OCI-LY1 (cell line): Measurements from ENCODE around the gene COL19A1.

Experiments
- H2AFZ ChIP-seq: fragments of 200-600 bp; sonication (generic), shearing (Covaris generic); 2 replicates; pipeline ENCODE4 v1.6.0; 2014; ENCODE audit warnings: antibody characterized with exemption, mild to moderate bottlenecking, low read length
- H3F3A ChIP-seq: fragments of 200-600 bp; sonication (generic), shearing (Covaris generic); 2 replicates; pipeline ENCODE4 v1.6.0; 2014; ENCODE audit warnings: mild to moderate bottlenecking, antibody characterized with exemption, low read length, moderate library complexity; ENCODE audit not compliant: insufficient read depth
- H3K27ac ChIP-seq: fragments of 200-600 bp; sonication (generic); 2 replicates; pipeline ENCODE4 v1.5.1; 2014; ENCODE audit warnings: low read length, mixed run types, mild to moderate bottlenecking, low read depth; ENCODE audit not compliant: poor library complexity, severe bottlenecking
- H3K27me3 ChIP-seq: fragments of 200-600 bp; sonication (generic); 2 replicates; pipeline ENCODE4 v1.6.0; 2014; ENCODE audit warnings: antibody characterized with exemption, mild to moderate bottlenecking, low read length, moderate library complexity; ENCODE audit not compliant: insufficient read depth
- H3K36me3 ChIP-seq: fragments of 200-600 bp; sonication (generic); 2 replicates; pipeline ENCODE4 v1.6.1; 2014; ENCODE audit warnings: mild to moderate bottlenecking, antibody characterized with exemption, low read length, moderate library complexity, mixed read lengths; ENCODE audit not compliant: insufficient read depth
- H3K4me1 ChIP-seq: fragments of 200-600 bp; sonication (generic); 2 replicates; pipeline ENCODE4 v1.5.1; 2014; ENCODE audit warnings: mild to moderate bottlenecking, low read length, moderate library complexity; ENCODE audit not compliant: insufficient read depth, severe bottlenecking
- H3K4me2 ChIP-seq: fragments of 200-600 bp; sonication (generic), shearing (Covaris generic); 2 replicates; pipeline ENCODE4 v1.6.1; 2014; ENCODE audit warnings: low read length
- H3K4me3 ChIP-seq: fragments of 200-600 bp; sonication (generic); 2 replicates; pipeline ENCODE4 v1.5.1; 2014; ENCODE audit warnings: low read length, low read depth, mild to moderate bottlenecking, mixed read lengths; ENCODE audit not compliant: poor library complexity, severe bottlenecking
- H3K79me2 ChIP-seq: fragments of 200-600 bp; shearing (Covaris generic); 2 replicates; pipeline ENCODE4 v1.6.1; 2016; ENCODE audit warnings: mixed run types, low read length, mixed read lengths; ENCODE audit not compliant: insufficient read depth
- H3K9ac ChIP-seq: fragments of 200-600 bp; sonication (generic), shearing (Covaris generic); 2 replicates; pipeline ENCODE4 v1.6.1; 2014; ENCODE audit warnings: mild to moderate bottlenecking, low read length, mixed read lengths
- H3K9me2 ChIP-seq: fragments of 200-600 bp; sonication (generic), shearing (Covaris generic); 2 replicates; pipeline ENCODE4 v1.6.1; 2014; ENCODE audit warnings: low read depth, mild to moderate bottlenecking, low read length, mixed read lengths
- H3K9me3 ChIP-seq: fragments of 200-600 bp; shearing (Covaris generic); 2 replicates; pipeline ENCODE4 v1.6.1; 2014; ENCODE audit warnings: low read length, mixed read lengths
- H4K20me1 ChIP-seq: fragments of 200-600 bp; sonication (generic), shearing (Covaris generic); 2 replicates; pipeline ENCODE4 v1.6.0; 2016; ENCODE audit warnings: mild to moderate bottlenecking, low read length; ENCODE audit not compliant: insufficient read depth
- EZH2 ChIP-seq: fragments of 200-600 bp; sonication (generic), shearing (Covaris generic); IDR thresholded peaks from 2 replicates; pipeline ENCODE4 v1.8.0; 2017; ENCODE audit warnings: borderline replicate concordance, mixed run types, mild to moderate bottlenecking, antibody characterized with exemption, low read length, moderate library complexity, mixed read lengths
- TF ChIP-seq, protein P1 (sequence below): fragments of 200-600 bp; sonication (generic), shearing (Covaris generic); IDR thresholded peaks from 2 replicates; pipeline ENCODE4 v1.5.1; 2017; ENCODE audit warnings: mild to moderate bottlenecking, antibody characterized with exemption, low read length, moderate library complexity, mixed read lengths

Gene COL19A1

DNA sequence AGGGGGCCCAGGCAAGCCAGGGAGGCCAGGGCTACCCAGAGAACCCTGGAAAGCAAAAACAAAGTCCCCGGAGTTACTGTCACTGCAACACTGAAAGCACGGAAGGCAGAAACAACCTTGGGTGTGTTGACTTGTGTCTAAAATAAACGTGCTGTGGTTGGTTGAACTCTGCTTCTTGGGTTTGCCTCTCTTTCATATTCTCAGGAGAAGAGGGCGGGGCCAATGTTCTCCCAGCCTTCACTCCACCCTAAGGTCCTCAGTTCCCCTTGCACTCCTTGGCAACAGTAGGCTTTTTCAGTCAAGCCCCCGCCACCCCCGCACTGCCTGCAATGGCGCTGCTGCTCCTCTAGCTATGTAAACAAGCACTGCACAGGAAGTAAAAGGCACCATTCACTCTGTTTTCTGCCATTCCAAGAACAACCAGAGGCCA is 375.6 kb downstream of the COL19A1 start:
- no peaks in the 10 kb centered on the region for H3K4me1 ChIP-seq
- TF ChIP-seq, protein P1, sequence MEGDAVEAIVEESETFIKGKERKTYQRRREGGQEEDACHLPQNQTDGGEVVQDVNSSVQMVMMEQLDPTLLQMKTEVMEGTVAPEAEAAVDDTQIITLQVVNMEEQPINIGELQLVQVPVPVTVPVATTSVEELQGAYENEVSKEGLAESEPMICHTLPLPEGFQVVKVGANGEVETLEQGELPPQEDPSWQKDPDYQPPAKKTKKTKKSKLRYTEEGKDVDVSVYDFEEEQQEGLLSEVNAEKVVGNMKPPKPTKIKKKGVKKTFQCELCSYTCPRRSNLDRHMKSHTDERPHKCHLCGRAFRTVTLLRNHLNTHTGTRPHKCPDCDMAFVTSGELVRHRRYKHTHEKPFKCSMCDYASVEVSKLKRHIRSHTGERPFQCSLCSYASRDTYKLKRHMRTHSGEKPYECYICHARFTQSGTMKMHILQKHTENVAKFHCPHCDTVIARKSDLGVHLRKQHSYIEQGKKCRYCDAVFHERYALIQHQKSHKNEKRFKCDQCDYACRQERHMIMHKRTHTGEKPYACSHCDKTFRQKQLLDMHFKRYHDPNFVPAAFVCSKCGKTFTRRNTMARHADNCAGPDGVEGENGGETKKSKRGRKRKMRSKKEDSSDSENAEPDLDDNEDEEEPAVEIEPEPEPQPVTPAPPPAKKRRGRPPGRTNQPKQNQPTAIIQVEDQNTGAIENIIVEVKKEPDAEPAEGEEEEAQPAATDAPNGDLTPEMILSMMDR, result no peak
- no peak for TF ChIP-seq EZH2
- no peaks in the 10 kb centered on the region for H3K36me3 ChIP-seq
- H3K27me3 ChIP-seq, result no peaks in the 10 kb centered on the region
- H3K4me2 ChIP-seq, result no peak overlapping the region
- H4K20me1 ChIP-seq, result no peaks in the 10 kb centered on the region
- no peak overlapping the region for H3K4me3 ChIP-seq
- no peaks in the 10 kb centered on the region for H3K79me2 ChIP-seq
- no peaks in the 10 kb centered on the region for H3F3A ChIP-seq
- H3K9me3 ChIP-seq, result no peaks in the 10 kb centered on the region
- H2AFZ ChIP-seq, result no peak overlapping the region
- H3K9me2 ChIP-seq, result no peaks in the 10 kb centered on the region
- H3K9ac ChIP-seq, result no peak overlapping the region
- no peak overlapping the region for H3K27ac ChIP-seq

DNA sequence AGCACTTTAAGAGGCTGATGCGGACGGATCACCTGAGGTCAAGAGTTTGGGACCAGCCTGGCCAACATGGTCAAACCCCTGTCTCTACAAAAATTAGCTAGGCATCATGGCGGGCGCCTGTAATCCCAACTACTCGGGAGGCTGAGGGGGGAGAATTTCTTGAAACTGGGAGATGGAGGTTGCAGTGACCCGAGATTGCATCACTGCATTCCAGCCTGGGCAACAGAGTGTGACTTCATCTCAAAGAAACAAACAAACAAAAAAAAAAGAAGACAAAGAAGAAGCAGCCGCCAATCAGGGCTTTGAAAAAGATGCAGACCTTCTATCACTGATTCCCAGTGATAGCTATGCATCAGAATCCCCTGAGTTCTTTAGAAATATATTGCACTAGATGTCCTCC is 379.8 kb downstream of the COL19A1 start:
- Histone ChIP-seq H3K9me3 (no peaks in the 10 kb centered on the region), H2AFZ (no peak overlapping the region), H3K27ac (no peak overlapping the region), H3K4me2 (no peak overlapping the region), H3K4me1 (no peaks in the 10 kb centered on the region), H3F3A (no peaks in the 10 kb centered on the region), H3K27me3 (no peaks in the 10 kb centered on the region), H3K9me2 (no peaks in the 10 kb centered on the region), H3K79me2 (no peaks in the 10 kb centered on the region), H3K36me3 (no peaks in the 10 kb centered on the region), H4K20me1 (no peaks in the 10 kb centered on the region), H3K4me3 (no peak overlapping the region), H3K9ac (no peak overlapping the region)
- TF ChIP-seq EZH2, result no peak
- TF ChIP-seq, protein P1, result no peak

DNA sequence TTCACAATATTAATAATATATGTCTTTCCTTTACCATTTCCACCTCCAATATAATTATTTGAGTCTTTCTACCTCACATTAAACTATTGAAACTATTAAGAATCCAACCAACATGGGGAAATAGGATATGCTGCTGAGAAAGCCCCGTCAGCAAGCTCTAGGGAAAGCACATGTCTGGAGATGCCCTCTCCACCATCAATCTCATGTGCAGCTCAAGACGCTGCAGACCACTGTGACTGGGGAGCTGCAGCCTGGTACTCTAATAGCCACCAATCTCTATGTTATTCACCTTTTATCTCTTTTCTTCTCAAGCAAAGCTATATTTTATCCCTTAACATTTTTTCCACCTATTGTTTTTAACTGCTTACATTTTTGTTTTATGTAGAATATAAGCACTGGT is 386.2 kb downstream of the COL19A1 start:
- H3K4me3 ChIP-seq, result no peak overlapping the region

More for the DNA sequence above, 386.2 kb downstream of the COL19A1 start:
- Histone ChIP-seq H3K27me3 (no peaks in the 10 kb centered on the region), H3K4me1 (no peaks in the 10 kb centered on the region), H3K36me3 (no peaks in the 10 kb centered on the region), H3K9me2 (no peaks in the 10 kb centered on the region), H3K9ac (no peak overlapping the region), H3F3A (no peaks in the 10 kb centered on the region), H3K4me2 (no peak overlapping the region), H3K9me3 (no peaks in the 10 kb centered on the region), H3K27ac (no peak overlapping the region), H2AFZ (no peak overlapping the region), H3K79me2 (no peaks in the 10 kb centered on the region), H4K20me1 (no peaks in the 10 kb centered on the region)
- TF ChIP-seq, protein P1, result no peak
- TF ChIP-seq EZH2, result no peak
